ENCODE data around the gene SEPTIN8. TPM values are rescaled to one million over a fixed set of nuclear protein-coding genes. Genes with fewer than 3 reads are reported as not detected.

SEPTIN8 gene
- total RNA-seq, 5 donors from 2014 or later (not counting 1 experiment from before 2014, with no cell fraction given): 6.6 to 12.4 (median 11.0) TPM

- Mint-ChIP-seq H3K4me1 (peaks cover 6 to 21% (median 20%) of the 10 kb centered on the region in 3 donors), H3K36me3 (peaks cover 20% of the 10 kb centered on the region), H3K27me3 (no peaks in the 10 kb centered on the region), H3K9me3 (no peaks in the 10 kb centered on the region), H3K27ac (peak overlapping the region in 1 of 2 donors; percentile 23), H3K4me3 (no peak overlapping the region)
- H3K27me3 ChIP-seq (replicated peaks in 1 of 2; ENCODE audit: control insufficient read depth in 2 of 2, extremely low read depth in 1 of 2, insufficient read depth in 2 of 2, low read length in 1 of 2): no peaks in the 10 kb centered on the region
- ChIA-PET POLR2A (interaction anchor here in 1 of 2 donors (0.5 kb wide), 1 partner anchor 1564 kb away, joined by 4 read pairs; no protein-coding TSS in a partner anchor), CTCF (interaction anchor here in 1 of 2 donors (0.7 kb wide), 1 partner anchor 41 kb away, joined by 3 read pairs; no protein-coding TSS in a partner anchor)
- peaks cover 3 to 7% of the 10 kb centered on the region in 2 donors for H3K36me3 ChIP-seq (ENCODE audit: control insufficient read depth in 2 of 2, extremely low read depth in 1 of 2, insufficient read depth in 1 of 2, low read length in 1 of 2)
- H3K27ac ChIP-seq (ENCODE audit: low read length): no peak overlapping the region
- H3K4me1 ChIP-seq (ENCODE audit: control insufficient read depth in 1 of 2, extremely low read depth in 1 of 2, insufficient read depth in 2 of 2, low read length in 2 of 2): peaks cover 0 to 7% of the 10 kb centered on the region in 2 experiments
- H3K9me3 ChIP-seq: no peaks in the 10 kb centered on the region
- DNase-seq: peak in 1 of 35 experiments; percentile 4
- no peak for ATAC-seq (replicated peaks in 1 of 4)
- 95% methylated on average over 5 of the region's 5 CpGs for WGBS (ENCODE audit: insufficient coverage)
- no peak overlapping the region for H3K4me3 ChIP-seq (ENCODE audit: control insufficient read depth in 1 of 2, extremely low read depth in 1 of 2, low read length in 1 of 2)
Measured at GRCh38 chr5:132751971-132752580, 25.0 kb downstream of the SEPTIN8 start.

GRCh38 chr5:132751444-132751843 lies 25.6 kb downstream of the SEPTIN8 start:
- CTCF ChIA-PET: no interaction called here
- WGBS (ENCODE audit: insufficient coverage): 36% methylated on average over 5 of the region's 7 CpGs
- H3K4me3 Mint-ChIP-seq: no peak overlapping the region
- H3K27ac Mint-ChIP-seq: peak overlapping the region in 1 of 2 donors; percentile 23
- Histone ChIP-seq H3K27ac (ENCODE audit: low read length) (no peak overlapping the region), H3K27me3 (replicated peaks in 1 of 2; ENCODE audit: control insufficient read depth in 2 of 2, extremely low read depth in 1 of 2, insufficient read depth in 2 of 2, low read length in 1 of 2) (no peaks in the 10 kb centered on the region), H3K9me3 (no peaks in the 10 kb centered on the region), H3K4me3 (ENCODE audit: control insufficient read depth in 1 of 2, extremely low read depth in 1 of 2, low read length in 1 of 2) (no peak overlapping the region), H3K36me3 (ENCODE audit: control insufficient read depth in 2 of 2, extremely low read depth in 1 of 2, insufficient read depth in 1 of 2, low read length in 1 of 2) (peaks cover 3 to 7% of the 10 kb centered on the region in 2 donors), H3K4me1 (ENCODE audit: control insufficient read depth in 1 of 2, extremely low read depth in 1 of 2, insufficient read depth in 2 of 2, low read length in 2 of 2) (peaks cover 4 to 13% of the 10 kb centered on the region in 2 experiments)
- H3K36me3 Mint-ChIP-seq: peaks cover 20% of the 10 kb centered on the region
- DNase-seq (peak in 1 of 35 experiments; percentile 32), ATAC-seq (replicated peaks in 1 of 4) (no peak)
- POLR2A ChIA-PET: interaction anchor here in 1 of 2 donors (0.7 kb wide), 1 partner anchor 123 kb away, joined by 8 read pairs; no protein-coding TSS in a partner anchor
- no peaks in the 10 kb centered on the region for H3K27me3 Mint-ChIP-seq
- H3K9me3 Mint-ChIP-seq: no peaks in the 10 kb centered on the region
- H3K4me1 Mint-ChIP-seq: peaks cover 6 to 22% (median 21%) of the 10 kb centered on the region in 3 donors

GRCh38 chr5:132750471-132751230 lies 26.4 kb downstream of the SEPTIN8 start:
- no peak overlapping the region for H3K4me3 ChIP-seq (ENCODE audit: control insufficient read depth in 1 of 2, extremely low read depth in 1 of 2, low read length in 1 of 2)
- ChIA-PET POLR2A (interaction anchor here (0.5 to 0.7 kb wide), 2 partner anchors 51 to 124 kb away, joined by 5 to 8 read pairs; no protein-coding TSS in a partner anchor), CTCF (interaction anchor here in 1 of 2 donors (0.5 to 0.6 kb wide), 2 partner anchors 24 to 69 kb away, joined by 3 to 6 read pairs; no protein-coding TSS in a partner anchor)
- Mint-ChIP-seq H3K36me3 (peaks cover 20% of the 10 kb centered on the region), H3K9me3 (no peaks in the 10 kb centered on the region), H3K4me3 (no peak overlapping the region), H3K27ac (peak overlapping the region in 1 of 2 donors; percentile 28), H3K27me3 (no peaks in the 10 kb centered on the region), H3K4me1 (peaks cover 6 to 22% (median 21%) of the 10 kb centered on the region in 3 donors)
- no peaks in the 10 kb centered on the region for H3K27me3 ChIP-seq (replicated peaks in 1 of 2; ENCODE audit: control insufficient read depth in 2 of 2, extremely low read depth in 1 of 2, insufficient read depth in 2 of 2, low read length in 1 of 2)
- 97% methylated on average over 6 of the region's 10 CpGs for WGBS (ENCODE audit: insufficient coverage)
- peaks cover 4 to 13% of the 10 kb centered on the region in 2 experiments for H3K4me1 ChIP-seq (ENCODE audit: control insufficient read depth in 1 of 2, extremely low read depth in 1 of 2, insufficient read depth in 2 of 2, low read length in 2 of 2)
- H3K27ac ChIP-seq (ENCODE audit: low read length): no peak overlapping the region
- ATAC-seq (replicated peaks in 1 of 4): no peak
- DNase-seq: peak in 1 of 35 experiments; percentile 0
- H3K36me3 ChIP-seq (ENCODE audit: control insufficient read depth in 2 of 2, extremely low read depth in 1 of 2, insufficient read depth in 1 of 2, low read length in 1 of 2): peaks cover 3 to 7% of the 10 kb centered on the region in 2 donors
- no peaks in the 10 kb centered on the region for H3K9me3 ChIP-seq

GRCh38 chr5:132749506-132749905 lies 27.5 kb downstream of the SEPTIN8 start:
- ChIA-PET CTCF (no interaction called here), POLR2A (no interaction called here)
- ATAC-seq (replicated peaks in 1 of 4) (no peak), DNase-seq (peak in 1 of 35 experiments; percentile 1)
- H3K27me3 ChIP-seq (replicated peaks in 1 of 2; ENCODE audit: control insufficient read depth in 2 of 2, extremely low read depth in 1 of 2, insufficient read depth in 2 of 2, low read length in 1 of 2): no peaks in the 10 kb centered on the region
- H3K27ac ChIP-seq (ENCODE audit: low read length): no peak overlapping the region
- H3K36me3 ChIP-seq (ENCODE audit: control insufficient read depth in 2 of 2, extremely low read depth in 1 of 2, insufficient read depth in 1 of 2, low read length in 1 of 2): peaks cover 3 to 7% of the 10 kb centered on the region in 2 donors
- H3K9me3 ChIP-seq: no peaks in the 10 kb centered on the region
- Mint-ChIP-seq H3K9me3 (no peaks in the 10 kb centered on the region), H3K27me3 (no peaks in the 10 kb centered on the region), H3K36me3 (peaks cover 20% of the 10 kb centered on the region), H3K27ac (peak overlapping the region in 1 of 2 donors; percentile 76), H3K4me3 (peak overlapping the region in 1 of 3 donors; percentile 22), H3K4me1 (peaks cover 6 to 22% (median 21%) of the 10 kb centered on the region in 3 donors)
- H3K4me3 ChIP-seq (ENCODE audit: control insufficient read depth in 1 of 2, extremely low read depth in 1 of 2, low read length in 1 of 2): no peak overlapping the region
- H3K4me1 ChIP-seq (ENCODE audit: control insufficient read depth in 1 of 2, extremely low read depth in 1 of 2, insufficient read depth in 2 of 2, low read length in 2 of 2): peaks cover 4 to 13% of the 10 kb centered on the region in 2 experiments
- no CpG with 5 or more reads among the region's 2 CpGs for WGBS (ENCODE audit: insufficient coverage)

GRCh38 chr5:132748522-132749000 lies 28.5 kb downstream of the SEPTIN8 start:
- H3K4me3 ChIP-seq (ENCODE audit: control insufficient read depth in 1 of 2, extremely low read depth in 1 of 2, low read length in 1 of 2): no peak overlapping the region
- peaks cover 6 to 21% (median 21%) of the 10 kb centered on the region in 3 donors for H3K4me1 Mint-ChIP-seq
- peak overlapping the region; percentile 50 to 76 for H3K27ac Mint-ChIP-seq
- DNase-seq (no peak), ATAC-seq (replicated peaks in 1 of 4) (no peak)
- H3K4me1 ChIP-seq (ENCODE audit: control insufficient read depth in 1 of 2, extremely low read depth in 1 of 2, insufficient read depth in 2 of 2, low read length in 2 of 2): peaks cover 4 to 13% of the 10 kb centered on the region in 2 experiments
- no peaks in the 10 kb centered on the region for H3K27me3 Mint-ChIP-seq
- peaks cover 19% of the 10 kb centered on the region for H3K36me3 Mint-ChIP-seq
- H3K4me3 Mint-ChIP-seq: peak overlapping the region; percentile 65 to 74 (median 71)
- ChIA-PET CTCF (interaction anchor here in 1 of 2 donors (1.1 kb wide), 1 partner anchor 54 kb away, joined by 3 read pairs; no protein-coding TSS in a partner anchor), POLR2A (no interaction called here)
- peaks cover 0 to 5% of the 10 kb centered on the region in 2 donors for H3K36me3 ChIP-seq (ENCODE audit: control insufficient read depth in 2 of 2, extremely low read depth in 1 of 2, insufficient read depth in 1 of 2, low read length in 1 of 2)
- WGBS (ENCODE audit: insufficient coverage): 100% methylated on average over 3 of the region's 10 CpGs
- H3K27me3 ChIP-seq (replicated peaks in 1 of 2; ENCODE audit: control insufficient read depth in 2 of 2, extremely low read depth in 1 of 2, insufficient read depth in 2 of 2, low read length in 1 of 2): peaks cover 0 to 2% of the 10 kb centered on the region in 2 experiments
- no peak overlapping the region for H3K27ac ChIP-seq (ENCODE audit: low read length)
- no peaks in the 10 kb centered on the region for H3K9me3 ChIP-seq
- no peaks in the 10 kb centered on the region for H3K9me3 Mint-ChIP-seq
